Heart right ventricle (tissue), 16 donors: ENCODE measurements around the gene ADAM12. TPM values are rescaled to one million over a fixed set of nuclear protein-coding genes. Genes with fewer than 3 reads are reported as not detected.

ENCODE experiments used
- ATAC-seq, 8 donors: fragments of 200-7000 bp; cut with Tn5 transposase; one replicate each; pipeline ENCODE4 v1.9.1; 2020; ENCODE audit warnings: mild to moderate bottlenecking in 8 of 8, moderate library complexity in 8 of 8, moderate number of reproducible peaks in 1 of 8
- DNase-seq, 2 donors: peaks; one replicate each; pipeline ENCODE4 v3.0.0-alpha.2; 2020
- H3K27ac ChIP-seq, 10 donors: fragments of 200-600 bp; sonication (generic) in 2 of 10; one replicate each; pipeline versions ENCODE4 v1.5.0 to v1.8.0; 2020 to 2022; ENCODE audit warnings: mild to moderate bottlenecking in 3 of 10
- H3K27me3 ChIP-seq, 7 donors: fragments of 200-600 bp; one replicate each; pipeline ENCODE4 v1.8.0; 2021 to 2022; ENCODE audit warnings: mild to moderate bottlenecking in 2 of 7
- H3K36me3 ChIP-seq, 9 donors: fragments of 200-600 bp; sonication (generic) in 1 of 9; one replicate each; pipeline versions ENCODE4 v1.5.0 to v1.8.0; 2020 to 2022; ENCODE audit warnings: mild to moderate bottlenecking in 2 of 9
- H3K4me1 ChIP-seq, 9 donors: fragments of 200-600 bp; sonication (generic) in 1 of 9; one replicate each; pipeline versions ENCODE4 v1.5.0 to v1.8.0; 2020 to 2022; ENCODE audit warnings: mild to moderate bottlenecking in 4 of 9
- H3K4me3 ChIP-seq, 10 donors: fragments of 200-600 bp; sonication (generic) in 2 of 10; one replicate each; pipeline versions ENCODE4 v1.5.0 to v1.8.0; 2020 to 2022; ENCODE audit warnings: mild to moderate bottlenecking in 7 of 10, moderate library complexity in 2 of 10
- H3K9me3 ChIP-seq, 11 donors: fragments of 200-600 bp in 10 of 11; sonication (generic) in 2 of 11; one replicate each; pipeline versions ENCODE4 v1.5.0 to v1.8.0; 2013 to 2022; ENCODE audit warnings: mild to moderate bottlenecking in 2 of 11, control low read depth in 1 of 11, moderate library complexity in 1 of 11
- CTCF ChIP-seq, 9 donors: fragments of 200-600 bp; sonication (generic) in 2 of 9; IDR thresholded peaks; one replicate each; pipeline versions ENCODE4 v1.5.0 to v1.8.0; 2021 to 2022; ENCODE audit warnings: antibody characterized with exemption in 9 of 9, mild to moderate bottlenecking in 5 of 9, moderate library complexity in 1 of 9
- WGBS, 2 donors: extraction: QIAGEN DNeasy Blood & Tissue Kit; methylation state at CpG; one replicate each; pipeline ENCODE4 v1.1.7; 2013; ENCODE audit warnings: inconsistent platforms in 1 of 2; 5-methylcytosine and 5-hydroxymethylcytosine counted together
- intact Hi-C, 10 donors: fragments of 100-400 bp; cut with DNase I; formaldehyde crosslinking; loops; one replicate each; pipeline versions ENCODE4 v1.11.1 to v1.14.2; 2022
- long read RNA-seq, 3 donors: library from polyadenylated mRNA; unstranded; transcript quantifications; one replicate each; pipeline ENCODE4 v2.0.0, GENCODE V29; 2020 to 2021
- polyA plus RNA-seq, 2 donors: library from polyadenylated mRNA; stranded (reverse); fragments of 200-250 nt; gene quantifications; one replicate each; pipeline ENCODE4 v1.2.3, GENCODE V29; 2013
- total RNA-seq, 10 donors: library from RNA; stranded (reverse); fragmentation: NEBNext Ultra II Directional in 3 of 10; extraction: Animal tissue kit (Norgen Biotek cat#: 25700) in 3 of 10; gene quantifications; one replicate each; pipeline versions ENCODE4 v1.2.1 to v1.2.4, GENCODE V29; 2021 to 2023
- donor health status: Arrhythmogenic right ventricular cardiomyopathy.
- donor health status: ischemic (EF 13 %, LVEDD 7.1; RV severe dilation, severe dysfunction).
- donor health status: healthy with polysubstance abuse.
- donor health status: DM: no; HTN: yes; CAD: no.
- donor health status: DM: no; HTN: no; CAD: no.
- donor health status: ischemic (EF 25% LVEDD 6.9; RV normal size, moderate dysfunction).
- donor health status: ischemic (EF 25% LVEDD 5.7; RV mildly dilated, moderate dysfunction).
- donor health status: healthy.
- donor health status: DM: yes; HTN: yes; CAD: no.
- donor health status: Ischemic cardiomyopathy.
- donor health status: ischemic (EF 35%, LVEDD 5.7; RV mildly dilated, moderate dysfunction).
- donor health status: nonischemic (EF 11% LVEDD 7.7; RV severe dilation, severe dysfunction).
- donor health status: DM: yes; HTN: yes; CAD: no.
- donor health status: PGD.
- donor health status: ischemic (EF 29% LVEDD 5.4; RV normal size, mild dysfunction).
- donor health status: nonischemic (EF 23%, LVEDD 6.1; RV moderate dilation, normal function).

Gene ADAM12
- total RNA-seq (1 to 10 TPM in 3 of 10 donors, under 1 TPM in 7; 0.11 to 6.9 (median 0.61) TPM), polyA plus RNA-seq (under 1 TPM; 0.07 to 0.48 TPM)
- long read RNA-seq, donor 1 = 0 reads
- long read RNA-seq, donor 2 = 0 reads
- long read RNA-seq, donor 3, partial matches to known transcripts = 1 of 3 reads
- long read RNA-seq, donor 3, other reads (novel, unspliced or antisense) = 2 of 3 reads

DNA sequence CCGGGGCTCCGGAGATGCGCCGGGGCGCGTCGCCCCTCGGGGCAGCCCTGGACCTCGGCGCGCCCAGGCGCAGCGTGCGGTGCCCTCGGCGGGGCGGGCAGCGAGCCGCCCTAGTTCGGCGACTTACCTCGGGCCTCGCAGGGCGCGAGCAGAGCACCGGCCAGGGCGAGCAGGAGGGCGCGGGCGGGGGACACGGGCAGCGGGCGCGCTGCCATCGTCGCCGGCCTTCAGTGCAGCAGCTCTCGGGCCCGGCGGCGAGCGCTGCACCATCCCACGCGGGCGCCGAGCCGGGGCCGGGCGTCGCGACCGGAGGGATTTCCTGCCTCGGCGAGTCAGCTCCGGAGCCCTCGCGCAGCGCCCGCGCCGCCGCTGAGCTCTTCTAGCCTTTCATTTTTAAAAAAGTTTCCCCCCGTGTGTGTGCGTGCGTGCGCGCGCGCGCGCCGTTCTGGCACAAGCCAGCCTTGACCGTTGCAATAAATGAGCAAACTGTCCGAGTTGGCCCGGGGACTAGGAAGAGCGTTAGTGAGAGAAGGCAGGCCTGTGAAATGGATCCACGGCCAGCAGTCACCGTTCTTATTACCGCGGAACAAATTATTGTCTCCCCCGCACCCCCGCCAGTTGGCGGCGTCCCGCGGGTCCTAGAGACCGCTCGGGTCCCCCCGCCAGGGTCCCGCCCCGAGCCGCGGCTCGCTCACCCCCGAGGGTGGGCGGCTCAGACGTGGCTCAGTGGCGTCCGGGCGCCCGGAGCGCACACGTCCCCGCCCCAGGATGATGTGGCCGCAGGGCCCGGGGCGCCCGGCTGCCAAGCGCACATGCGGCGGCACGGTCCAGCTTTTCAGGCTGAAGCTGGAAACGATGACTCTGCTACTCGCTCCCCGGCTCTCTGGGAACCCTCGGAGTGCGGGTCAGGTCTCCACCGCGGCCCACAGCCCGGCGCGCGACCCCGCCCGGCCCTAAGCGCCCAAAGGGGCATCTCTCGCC, at the start of gene ADAM12:
Gene ADAM12, minus strand, starts transcription at position 547 of the 981 bp plus-strand sequence. Its CDS starts 332 bp downstream, at position 215.
- 4 to 7% methylated on average over 104 to 127 of the region's 127 CpGs for WGBS, 2 donors
- Histone ChIP-seq H3K9me3 (peaks cover 0 to 16% (median 0%) of the 10 kb centered on the region in 11 donors), H3K36me3 (no peaks in the 10 kb centered on the region), H3K4me1 (peaks cover 3 to 23% (median 6%) of the 10 kb centered on the region in 9 donors), H3K4me3 (peak within 1 kb of the TSS; percentile 18 to 62 (median 52)), H3K27ac (peak within 1 kb of the TSS in 5 of 10 donors; percentile 13 to 78 (median 51)), H3K27me3 (peaks cover 0 to 68% (median 55%) of the 10 kb centered on the region in 7 donors)
- ATAC-seq (peak; percentile 29 to 80 (median 58)), DNase-seq (peak; percentile 30 to 34)
- intact Hi-C loops = loop anchor here in 7 of 10 donors (2.0 to 10.0 kb wide), 4 partner anchors 114 to 406 kb away; no protein-coding TSS in a partner anchor
- no peak for TF ChIP-seq CTCF (IDR thresholded peaks at IDR 0.05)

DNA sequence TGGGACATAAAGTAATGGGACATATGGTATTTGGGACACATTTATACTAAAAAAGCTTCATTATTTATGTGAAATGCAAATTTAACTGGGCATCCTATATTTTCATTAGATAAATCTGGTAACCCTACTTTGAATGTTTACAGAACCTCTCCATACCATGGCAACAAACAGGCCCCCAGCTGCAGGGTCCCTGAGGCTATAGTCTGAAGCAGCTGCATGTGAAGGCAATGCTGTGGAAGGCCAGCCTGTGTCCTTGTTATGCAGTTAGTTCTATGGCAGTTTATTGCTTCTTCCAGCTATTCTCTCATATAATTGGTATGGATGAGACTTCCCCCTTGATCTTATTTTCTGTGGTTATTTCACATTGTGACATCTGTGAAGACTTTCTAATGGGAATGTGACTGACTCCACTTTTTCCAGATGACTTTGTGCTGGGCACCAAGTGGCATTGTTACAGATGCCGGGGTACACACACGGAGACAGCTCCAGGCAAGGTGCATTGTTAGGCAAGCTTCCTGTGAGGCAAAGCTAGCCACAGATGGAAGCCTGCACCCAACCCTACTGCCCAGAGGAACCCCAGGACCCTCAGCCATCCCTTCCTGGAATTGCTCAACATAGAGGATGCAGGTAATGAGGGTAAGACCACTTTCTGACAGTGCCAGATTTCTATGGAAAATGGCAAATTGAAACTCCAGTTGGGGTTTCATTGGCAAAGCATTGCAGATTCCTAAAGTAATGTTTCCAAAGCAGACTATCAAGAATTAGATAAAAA, 49.5 kb upstream of the ADAM12 start:
- intact Hi-C loops = no loop called here
- WGBS, 2 donors = 88% methylated on average over 2 of the region's 2 CpGs
- Histone ChIP-seq H3K4me1 (no peaks in the 10 kb centered on the region), H3K36me3 (no peaks in the 10 kb centered on the region), H3K9me3 (peaks cover 0 to 13% (median 0%) of the 10 kb centered on the region in 11 donors), H3K4me3 (no peak overlapping the region), H3K27me3 (peaks cover 0 to 22% (median 6%) of the 10 kb centered on the region in 7 donors), H3K27ac (no peak overlapping the region)
- no peak for DNase-seq
- ATAC-seq = no peak
- TF ChIP-seq CTCF (IDR thresholded peaks at IDR 0.05) = no peak

DNA sequence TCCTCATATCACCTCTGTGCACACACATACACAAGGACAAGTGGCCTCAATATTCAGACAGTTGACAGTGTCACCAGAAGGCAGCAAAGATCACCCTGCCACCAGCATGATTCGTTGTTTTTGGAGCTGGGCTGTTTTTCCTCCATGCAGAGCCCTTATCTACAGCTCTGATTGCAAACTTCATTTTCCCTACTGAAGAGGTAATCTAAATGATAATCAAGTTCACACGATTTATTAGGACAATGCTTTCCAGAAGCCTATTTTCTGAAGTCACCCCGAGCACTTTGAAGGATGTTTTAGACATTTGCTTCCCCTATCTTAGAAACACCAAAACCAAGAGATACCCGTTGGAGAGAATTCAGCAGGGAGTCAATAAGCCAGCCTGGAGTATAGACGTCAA, 46.0 kb upstream of the ADAM12 start:
- TF ChIP-seq CTCF (IDR thresholded peaks at IDR 0.05) = no peak
- WGBS, 2 donors = 13 to 18% methylated on average over 5 of the region's 5 CpGs
- intact Hi-C loops = no loop called here

GRCh38 chr10:126433351-126433750, 45.1 kb upstream of the ADAM12 start:
- H3K27me3 ChIP-seq = peaks cover 0 to 35% (median 5%) of the 10 kb centered on the region in 7 donors
- no peaks in the 10 kb centered on the region for H3K9me3 ChIP-seq
- no peaks in the 10 kb centered on the region for H3K4me1 ChIP-seq
- no peak overlapping the region for H3K27ac ChIP-seq
- intact Hi-C loops = no loop called here
- no peaks in the 10 kb centered on the region for H3K36me3 ChIP-seq
- 67 to 86% methylated on average over 5 of the region's 5 CpGs for WGBS, 2 donors
- no peak overlapping the region for H3K4me3 ChIP-seq
- DNase-seq = no peak
- no peak for ATAC-seq
- TF ChIP-seq CTCF (IDR thresholded peaks at IDR 0.05) = no peak

More for the DNA sequence above, 46.0 kb upstream of the ADAM12 start:
- Histone ChIP-seq H3K4me3 (no peak overlapping the region), H3K9me3 (peaks cover 0 to 4% (median 0%) of the 10 kb centered on the region in 11 donors), H3K36me3 (no peaks in the 10 kb centered on the region), H3K27ac (no peak overlapping the region), H3K4me1 (no peaks in the 10 kb centered on the region), H3K27me3 (peaks cover 0 to 31% (median 0%) of the 10 kb centered on the region in 7 donors)
- ATAC-seq (no peak), DNase-seq (no peak)
